SK-N-SH treated with all-trans-retinoic acid at 6 μM for 48 hours (cell line): Measurements from ENCODE around the gene MARK3.

Experiments
- ATAC-seq: fragments of 200-7000 bp; cut with Tn5 transposase; 3 replicates; pipeline ENCODE4 v1.9.1; 2020; ENCODE audit warnings: mild to moderate bottlenecking, moderate library complexity
- ARNTL ChIP-seq: fragments of 450-650 bp; formaldehyde crosslinking; IDR thresholded peaks from 2 replicates; pipeline ENCODE4 v1.5.0; 2020; ENCODE audit warnings: low read depth, mild to moderate bottlenecking, moderate library complexity, borderline replicate concordance
- BACH2 ChIP-seq: fragments of 250-450 bp; sonication (Bioruptor Pico); IDR thresholded peaks from 2 replicates; pipeline ENCODE4 v1.9.0; 2021; ENCODE audit warnings: mild to moderate bottlenecking, borderline replicate concordance
- CREB5 ChIP-seq: fragments of 250-450 bp; sonication (Bioruptor Pico); IDR thresholded peaks from 2 replicates; pipeline ENCODE4 v1.5.1; 2020; ENCODE audit warnings: low read depth, mild to moderate bottlenecking, moderate library complexity
- ESRRG ChIP-seq: fragments of 250-450 bp; sonication (Bioruptor Pico); IDR thresholded peaks from 2 replicates; pipeline ENCODE4 v1.6.1; 2021; ENCODE audit warnings: mild to moderate bottlenecking
- GLIS3 ChIP-seq: fragments of 250-450 bp; sonication (Bioruptor Pico); IDR thresholded peaks from 2 replicates; pipeline ENCODE4 v1.5.0; 2020; ENCODE audit warnings: mild to moderate bottlenecking, moderate library complexity
- ISL1 ChIP-seq: fragments of 250-450 bp; sonication (Bioruptor Pico); IDR thresholded peaks from 2 replicates; pipeline ENCODE4 v2.1.2; 2022; ENCODE audit warnings: mild to moderate bottlenecking, moderate library complexity
- OSR1 ChIP-seq: fragments of 250-450 bp; sonication (Bioruptor Pico); IDR thresholded peaks from 2 replicates; pipeline ENCODE4 v1.8.0; 2022; ENCODE audit warnings: moderate library complexity, mild to moderate bottlenecking, inconsistent platforms
- PATZ1 ChIP-seq: fragments of 250-450 bp; sonication (Bioruptor Pico); IDR thresholded peaks from 2 replicates; pipeline ENCODE4 v1.8.0; 2020; ENCODE audit warnings: mild to moderate bottlenecking, moderate library complexity, borderline replicate concordance
- PPARA ChIP-seq: fragments of 250-450 bp; sonication (Bioruptor Pico); IDR thresholded peaks from 2 replicates; pipeline ENCODE4 v1.5.0; 2020; ENCODE audit warnings: mild to moderate bottlenecking, borderline replicate concordance
- RARB ChIP-seq: fragments of 250-450 bp; sonication (Bioruptor Pico); IDR thresholded peaks from 2 replicates; pipeline ENCODE4 v1.8.0; 2021; ENCODE audit warnings: mild to moderate bottlenecking, moderate library complexity
- TCF4 ChIP-seq: fragments of 250-450 bp; sonication (Bioruptor Pico); IDR thresholded peaks from 2 replicates; pipeline ENCODE4 v1.8.0; 2021; ENCODE audit warnings: mild to moderate bottlenecking, moderate library complexity, borderline replicate concordance
- ZC3H10 ChIP-seq: fragments of 250-450 bp; sonication (Bioruptor Pico); IDR thresholded peaks from 2 replicates; pipeline ENCODE4 v1.5.1; 2021; ENCODE audit warnings: mild to moderate bottlenecking, moderate library complexity
- ZFP3 ChIP-seq: fragments of 250-450 bp; sonication (Bioruptor Pico); IDR thresholded peaks from 2 replicates; pipeline ENCODE4 v1.5.0; 2020; ENCODE audit warnings: mild to moderate bottlenecking, moderate library complexity
- ZFP30 ChIP-seq: fragments of 450-650 bp; formaldehyde crosslinking; IDR thresholded peaks from 2 replicates; pipeline ENCODE4 v1.5.0; 2022; ENCODE audit warnings: mild to moderate bottlenecking, moderate library complexity
- ZNF565 ChIP-seq: fragments of 450-650 bp; formaldehyde crosslinking; conservative IDR thresholded peaks from 2 replicates; pipeline ENCODE4 v1.5.0; 2020; ENCODE audit warnings: low read depth, mild to moderate bottlenecking, moderate library complexity
- ZNF8 ChIP-seq: fragments of 450-650 bp; formaldehyde crosslinking; IDR thresholded peaks from 2 replicates; pipeline ENCODE4 v1.5.0; 2020; ENCODE audit warnings: mild to moderate bottlenecking, moderate library complexity
- TF ChIP-seq, protein P1 (sequence below): fragments of 250-450 bp; sonication (Bioruptor Pico); IDR thresholded peaks from 2 replicates; pipeline ENCODE4 v1.5.1; 2021; ENCODE audit warnings: mild to moderate bottlenecking, moderate library complexity
- TF ChIP-seq, protein P2 (sequence below): fragments of 250-450 bp; sonication (Bioruptor Pico); IDR thresholded peaks from 2 replicates; pipeline ENCODE4 v1.5.0; 2020; ENCODE audit warnings: mild to moderate bottlenecking, moderate library complexity

The MARK3 gene

DNA sequence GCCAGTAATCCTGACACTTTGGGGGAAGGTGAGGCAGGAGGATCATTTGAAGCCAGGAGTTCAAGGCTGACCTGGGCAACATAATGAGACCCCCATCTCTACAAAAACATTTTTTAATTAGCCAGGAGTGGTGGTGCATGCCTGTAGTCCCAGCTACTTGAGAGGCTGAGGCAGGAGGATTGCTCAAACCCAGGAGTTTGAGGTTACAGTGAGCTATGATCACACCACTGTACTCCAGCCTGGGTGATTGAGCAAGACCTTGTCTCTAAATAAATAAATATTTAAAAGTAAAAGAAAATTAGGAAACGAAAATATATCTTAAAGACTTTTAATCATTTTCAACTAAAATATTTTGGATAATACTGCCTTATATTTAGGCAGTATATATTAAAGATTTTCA is 111.6 kb downstream of the MARK3 start:
- TF ChIP-seq CREB5 (CRISPR knock-in tag) (no peak), PATZ1 (CRISPR knock-in tag) (no peak), PPARA (no peak), ZNF565 (CRISPR knock-in tag) (no peak)
- no peak for ATAC-seq

GRCh38 chr14:103499709-103500108 is 114.5 kb downstream of the MARK3 start:
- ATAC-seq, result peak; percentile 62
- TF ChIP-seq BACH2 (CRISPR knock-in tag) (no peak), ARNTL (CRISPR knock-in tag) (no peak), ZFP3 (no peak), CREB5 (CRISPR knock-in tag) (no peak), RARB (CRISPR knock-in tag) (no peak), ZNF8 (CRISPR knock-in tag) (no peak), ZNF565 (CRISPR knock-in tag) (no peak), ESRRG (no peak), OSR1 (CRISPR knock-in tag) (no peak), TCF4 (CRISPR knock-in tag) (no peak), ISL1 (CRISPR knock-in tag) (no peak), ZFP30 (CRISPR knock-in tag) (no peak), ZC3H10 (CRISPR knock-in tag) (no peak), GLIS3 (CRISPR knock-in tag) (no peak)
- TF ChIP-seq, protein P1, sequence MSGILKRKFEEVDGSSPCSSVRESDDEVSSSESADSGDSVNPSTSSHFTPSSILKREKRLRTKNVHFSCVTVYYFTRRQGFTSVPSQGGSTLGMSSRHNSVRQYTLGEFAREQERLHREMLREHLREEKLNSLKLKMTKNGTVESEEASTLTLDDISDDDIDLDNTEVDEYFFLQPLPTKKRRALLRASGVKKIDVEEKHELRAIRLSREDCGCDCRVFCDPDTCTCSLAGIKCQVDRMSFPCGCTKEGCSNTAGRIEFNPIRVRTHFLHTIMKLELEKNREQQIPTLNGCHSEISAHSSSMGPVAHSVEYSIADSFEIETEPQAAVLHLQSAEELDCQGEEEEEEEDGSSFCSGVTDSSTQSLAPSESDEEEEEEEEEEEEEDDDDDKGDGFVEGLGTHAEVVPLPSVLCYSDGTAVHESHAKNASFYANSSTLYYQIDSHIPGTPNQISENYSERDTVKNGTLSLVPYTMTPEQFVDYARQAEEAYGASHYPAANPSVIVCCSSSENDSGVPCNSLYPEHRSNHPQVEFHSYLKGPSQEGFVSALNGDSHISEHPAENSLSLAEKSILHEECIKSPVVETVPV (CRISPR knock-in tag), result no peak
- TF ChIP-seq, protein P2, sequence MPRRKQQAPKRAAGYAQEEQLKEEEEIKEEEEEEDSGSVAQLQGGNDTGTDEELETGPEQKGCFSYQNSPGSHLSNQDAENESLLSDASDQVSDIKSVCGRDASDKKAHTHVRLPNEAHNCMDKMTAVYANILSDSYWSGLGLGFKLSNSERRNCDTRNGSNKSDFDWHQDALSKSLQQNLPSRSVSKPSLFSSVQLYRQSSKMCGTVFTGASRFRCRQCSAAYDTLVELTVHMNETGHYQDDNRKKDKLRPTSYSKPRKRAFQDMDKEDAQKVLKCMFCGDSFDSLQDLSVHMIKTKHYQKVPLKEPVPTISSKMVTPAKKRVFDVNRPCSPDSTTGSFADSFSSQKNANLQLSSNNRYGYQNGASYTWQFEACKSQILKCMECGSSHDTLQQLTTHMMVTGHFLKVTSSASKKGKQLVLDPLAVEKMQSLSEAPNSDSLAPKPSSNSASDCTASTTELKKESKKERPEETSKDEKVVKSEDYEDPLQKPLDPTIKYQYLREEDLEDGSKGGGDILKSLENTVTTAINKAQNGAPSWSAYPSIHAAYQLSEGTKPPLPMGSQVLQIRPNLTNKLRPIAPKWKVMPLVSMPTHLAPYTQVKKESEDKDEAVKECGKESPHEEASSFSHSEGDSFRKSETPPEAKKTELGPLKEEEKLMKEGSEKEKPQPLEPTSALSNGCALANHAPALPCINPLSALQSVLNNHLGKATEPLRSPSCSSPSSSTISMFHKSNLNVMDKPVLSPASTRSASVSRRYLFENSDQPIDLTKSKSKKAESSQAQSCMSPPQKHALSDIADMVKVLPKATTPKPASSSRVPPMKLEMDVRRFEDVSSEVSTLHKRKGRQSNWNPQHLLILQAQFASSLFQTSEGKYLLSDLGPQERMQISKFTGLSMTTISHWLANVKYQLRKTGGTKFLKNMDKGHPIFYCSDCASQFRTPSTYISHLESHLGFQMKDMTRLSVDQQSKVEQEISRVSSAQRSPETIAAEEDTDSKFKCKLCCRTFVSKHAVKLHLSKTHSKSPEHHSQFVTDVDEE (CRISPR knock-in tag), result no peak

GRCh38 chr14:103500148-103500990 is 115.2 kb downstream of the MARK3 start:
- peak; percentile 99 for ATAC-seq
- TF ChIP-seq ZFP3 (peak; percentile 77), CREB5 (CRISPR knock-in tag) (no peak)
